Peyer's patch (tissue), 4 donors: ENCODE results near the gene POU2AF3.

Experiments used
- POLR2A ChIP-seq, 2 donors: fragments of 450-650 bp; IDR thresholded peaks; one replicate each; pipeline ENCODE4 v1.5.1; 2017; ENCODE audit warnings: antibody characterized with exemption in 2 of 2, mild to moderate bottlenecking in 2 of 2, moderate library complexity in 2 of 2
- TF ChIP-seq, protein P1 (sequence below), 6 experiments: fragments of 450-650 bp in 4 of 6; fragments of 200-600 bp in 2 of 6; sonication (generic) in 1 of 6; IDR thresholded peaks; one replicate each; pipeline ENCODE4 v1.5.1; 2017 to 2019; ENCODE audit warnings: antibody characterized with exemption in 6 of 6, mild to moderate bottlenecking in 3 of 6, moderate library complexity in 1 of 6

DNA sequence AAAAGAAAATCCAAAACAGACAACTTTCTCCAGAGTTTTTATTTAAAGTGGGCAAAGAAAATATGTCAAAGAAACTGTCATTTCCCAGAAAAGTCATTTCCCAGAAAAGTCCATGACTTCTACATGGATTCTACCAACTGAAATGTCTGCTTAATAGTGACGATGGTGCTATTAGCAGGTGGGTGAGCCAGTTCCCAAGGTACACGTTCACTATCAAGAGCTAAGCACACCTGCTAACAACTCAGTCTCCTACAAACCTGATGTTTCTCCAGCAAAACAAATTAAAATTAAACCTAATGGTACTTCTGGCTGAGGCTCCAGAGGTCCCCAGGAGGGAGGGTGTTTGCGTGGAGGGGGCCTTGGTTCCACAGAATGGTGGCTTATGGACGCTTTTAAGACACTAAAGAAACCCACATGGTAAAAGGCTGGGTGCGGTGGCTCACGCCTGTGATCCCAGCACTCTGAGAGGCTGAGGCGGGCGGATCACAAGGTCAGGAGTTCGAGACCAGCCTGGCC is 53.9 kb downstream of the POU2AF3 start:
- TF ChIP-seq, protein P1, sequence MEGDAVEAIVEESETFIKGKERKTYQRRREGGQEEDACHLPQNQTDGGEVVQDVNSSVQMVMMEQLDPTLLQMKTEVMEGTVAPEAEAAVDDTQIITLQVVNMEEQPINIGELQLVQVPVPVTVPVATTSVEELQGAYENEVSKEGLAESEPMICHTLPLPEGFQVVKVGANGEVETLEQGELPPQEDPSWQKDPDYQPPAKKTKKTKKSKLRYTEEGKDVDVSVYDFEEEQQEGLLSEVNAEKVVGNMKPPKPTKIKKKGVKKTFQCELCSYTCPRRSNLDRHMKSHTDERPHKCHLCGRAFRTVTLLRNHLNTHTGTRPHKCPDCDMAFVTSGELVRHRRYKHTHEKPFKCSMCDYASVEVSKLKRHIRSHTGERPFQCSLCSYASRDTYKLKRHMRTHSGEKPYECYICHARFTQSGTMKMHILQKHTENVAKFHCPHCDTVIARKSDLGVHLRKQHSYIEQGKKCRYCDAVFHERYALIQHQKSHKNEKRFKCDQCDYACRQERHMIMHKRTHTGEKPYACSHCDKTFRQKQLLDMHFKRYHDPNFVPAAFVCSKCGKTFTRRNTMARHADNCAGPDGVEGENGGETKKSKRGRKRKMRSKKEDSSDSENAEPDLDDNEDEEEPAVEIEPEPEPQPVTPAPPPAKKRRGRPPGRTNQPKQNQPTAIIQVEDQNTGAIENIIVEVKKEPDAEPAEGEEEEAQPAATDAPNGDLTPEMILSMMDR (IDR thresholded peaks at IDR 0.05) = no peak
- TF ChIP-seq POLR2A (IDR thresholded peaks at IDR 0.05) = no peak
